HG03442 (cell line): Measurements from ENCODE around the gene ELL2.
"Not testable (repeated sequence)": the region's sequence is repeated elsewhere in the genome, so short reads cannot be mapped to it uniquely, and the experiment has no call there.

ENCODE experiments used
- ATAC-seq: cut with Tn5 transposase; IDR thresholded peaks from one replicate; pipeline ENCODE4 v1.9.1; 2021; ENCODE audit warnings: mild to moderate bottlenecking, moderate library complexity; ENCODE audit not compliant: unreplicated experiment

The ELL2 gene

GRCh38 chr5:95909738-95910137, 51.9 kb downstream of the ELL2 start:
- ATAC-seq, result no peak

- no peak for ATAC-seq
Measured at GRCh38 chr5:95908799-95909198, 52.9 kb downstream of the ELL2 start.

- no peak for ATAC-seq
Measured at GRCh38 chr5:95907740-95908706, 53.6 kb downstream of the ELL2 start.

- no peak for ATAC-seq
Measured at GRCh38 chr5:95907067-95907705, 54.5 kb downstream of the ELL2 start.

GRCh38 chr5:95906398-95906797, 55.3 kb downstream of the ELL2 start:
- not testable (repeated sequence) for ATAC-seq

- no peak for ATAC-seq
Measured at GRCh38 chr5:95904827-95905226, 56.8 kb downstream of the ELL2 start.

- ATAC-seq, result no peak
Measured at GRCh38 chr5:95903838-95904237, 57.8 kb downstream of the ELL2 start.

- no peak for ATAC-seq
Measured at GRCh38 chr5:95901676-95902627, 59.7 kb downstream of the ELL2 start.

- no peak for ATAC-seq
Measured at GRCh38 chr5:95900383-95900958, 61.2 kb downstream of the ELL2 start.

- ATAC-seq, result no peak
Measured at GRCh38 chr5:95899829-95900228, 61.8 kb downstream of the ELL2 start.

GRCh38 chr5:95899006-95899405, 62.6 kb downstream of the ELL2 start:
- no peak for ATAC-seq

GRCh38 chr5:95895771-95896170, 65.9 kb downstream of the ELL2 start:
- ATAC-seq, result no peak

GRCh38 chr5:95895251-95895650, 66.4 kb downstream of the ELL2 start:
- no peak for ATAC-seq

- peak; percentile 59 for ATAC-seq
Measured at GRCh38 chr5:95892784-95893354, 68.8 kb downstream of the ELL2 start.

GRCh38 chr5:95891499-95891898, 70.2 kb downstream of the ELL2 start:
- no peak for ATAC-seq

- no peak for ATAC-seq
Measured at GRCh38 chr5:95889076-95889475, 72.6 kb downstream of the ELL2 start.

GRCh38 chr5:95887977-95888376, 73.7 kb downstream of the ELL2 start:
- no peak for ATAC-seq

- ATAC-seq, result no peak
Measured at GRCh38 chr5:95886340-95887044, 75.2 kb downstream of the ELL2 start.

GRCh38 chr5:95884511-95884910, 77.1 kb downstream of the ELL2 start:
- no peak for ATAC-seq

- peak; percentile 57 for ATAC-seq
Measured at GRCh38 chr5:95884017-95884325, 77.7 kb downstream of the ELL2 start.
